Colonic mucosa (tissue), 4 donors: ENCODE measurements around the gene LRCH3. TPM values are rescaled to one million over a fixed set of nuclear protein-coding genes. Genes with fewer than 3 reads are reported as not detected.
"Not testable (repeated sequence)": the region's sequence is repeated elsewhere in the genome, so short reads cannot be mapped to it uniquely, and the experiment has no call there.

Experiments
- DNase-seq: peaks from one replicate; pipeline ENCODE4 v3.0.0-alpha.2; 2020
- H3K27ac ChIP-seq: fragments of 200-600 bp; one replicate; pipeline ENCODE4 v1.8.0; 2021
- H3K27me3 ChIP-seq: fragments of 200-600 bp; one replicate; pipeline ENCODE4 v1.8.0; 2021
- H3K36me3 ChIP-seq: fragments of 200-600 bp; one replicate; pipeline ENCODE4 v1.8.0; 2021
- H3K4me1 ChIP-seq: fragments of 200-600 bp; one replicate; pipeline ENCODE4 v1.8.0; 2021; ENCODE audit warnings: mild to moderate bottlenecking
- H3K4me3 ChIP-seq: fragments of 200-600 bp; one replicate; pipeline ENCODE4 v1.8.0; 2021
- H3K9ac ChIP-seq, 2 donors: one replicate each; pipeline ENCODE4 v1.7.0; 2013; ENCODE audit warnings: control low read depth in 2 of 2, low read depth in 2 of 2, low read length in 2 of 2
- H3K9me3 ChIP-seq: fragments of 200-600 bp; one replicate; pipeline ENCODE4 v1.8.0; 2021
- CTCF ChIP-seq: fragments of 200-600 bp; IDR thresholded peaks from one replicate; pipeline ENCODE4 v1.8.0; 2022; ENCODE audit warnings: antibody characterized with exemption, mild to moderate bottlenecking
- intact Hi-C: fragments of 100-400 bp; cut with DNase I; formaldehyde crosslinking; loops from one replicate; pipeline ENCODE4 v1.14.1; 2022
- total RNA-seq, 2 donors: library from RNA; stranded (reverse); fragmentation: NEBNext Ultra II Directional in 1 of 2; extraction: Animal tissue kit (Norgen Biotek cat#: 25700) in 1 of 2; gene quantifications; one replicate each; pipeline ENCODE4 v1.2.1, GENCODE V29; 2021
- donor health status: healthy.
- donor health status: DM: no; HTN: no; CAD: no.
- donor health status: DM: no; HTN: no; CAD: no.

Gene LRCH3
- total RNA-seq, 2 donors from 2014 or later = 33.5 to 34.9 TPM

GRCh38 chr3:197899833-197900478 lies 108.9 kb downstream of the LRCH3 start:
- no peak overlapping the region for H3K27ac ChIP-seq
- no peak overlapping the region for H3K4me3 ChIP-seq
- TF ChIP-seq CTCF = no peak
- intact Hi-C loops = no loop called here
- no peaks in the 10 kb centered on the region for H3K36me3 ChIP-seq
- no peaks in the 10 kb centered on the region for H3K4me1 ChIP-seq
- no peak for DNase-seq
- no peaks in the 10 kb centered on the region for H3K27me3 ChIP-seq
- no peak overlapping the region for H3K9ac ChIP-seq
- H3K9me3 ChIP-seq = no peaks in the 10 kb centered on the region

- no peak for TF ChIP-seq CTCF
- no peak overlapping the region for H3K9ac ChIP-seq
- H3K36me3 ChIP-seq = no peaks in the 10 kb centered on the region
- no peak overlapping the region for H3K4me3 ChIP-seq
- no peak for DNase-seq
- H3K27ac ChIP-seq = no peak overlapping the region
- intact Hi-C loops = no loop called here
- H3K27me3 ChIP-seq = no peaks in the 10 kb centered on the region
- no peaks in the 10 kb centered on the region for H3K9me3 ChIP-seq
- peaks cover 6% of the 10 kb centered on the region for H3K4me1 ChIP-seq
Observed at GRCh38 chr3:197901626-197902025, 110.6 kb downstream of the LRCH3 start.

GRCh38 chr3:197906023-197906849 lies 115.2 kb downstream of the LRCH3 start:
- TF ChIP-seq CTCF = peak; percentile 77
- Histone ChIP-seq H3K4me1 (peaks cover 6% of the 10 kb centered on the region), H3K27me3 (no peaks in the 10 kb centered on the region), H3K4me3 (no peak overlapping the region), H3K9me3 (no peaks in the 10 kb centered on the region), H3K36me3 (no peaks in the 10 kb centered on the region), H3K9ac (no peak overlapping the region), H3K27ac (no peak overlapping the region)
- intact Hi-C loops = loop anchor here (2.0 kb wide), 1 partner anchor 37 kb away; no protein-coding TSS in a partner anchor
- peak; percentile 80 for DNase-seq

- no peak for TF ChIP-seq CTCF
- Histone ChIP-seq H3K9ac (no peak overlapping the region), H3K27me3 (no peaks in the 10 kb centered on the region), H3K27ac (no peak overlapping the region), H3K9me3 (no peaks in the 10 kb centered on the region), H3K4me1 (peaks cover 6% of the 10 kb centered on the region), H3K36me3 (no peaks in the 10 kb centered on the region), H3K4me3 (no peak overlapping the region)
- intact Hi-C loops = loop anchor here (2.0 kb wide), 1 partner anchor 36 kb away; no protein-coding TSS in a partner anchor
- no peak for DNase-seq
Observed at GRCh38 chr3:197906850-197907187, 115.8 kb downstream of the LRCH3 start.

- H3K4me3 ChIP-seq = no peak overlapping the region
Observed at GRCh38 chr3:197907196-197907595, 116.1 kb downstream of the LRCH3 start.

GRCh38 chr3:197908550-197908949 lies 117.5 kb downstream of the LRCH3 start:
- DNase-seq, H3K9ac ChIP-seq, H3K27me3 ChIP-seq, H3K4me1 ChIP-seq, H3K9me3 ChIP-seq, H3K4me3 ChIP-seq, H3K27ac ChIP-seq, H3K36me3 ChIP-seq, intact Hi-C loops: not testable (repeated sequence)

More at GRCh38 chr3:197907196-197907595, 116.1 kb downstream of the LRCH3 start:
- Histone ChIP-seq H3K4me1 (peaks cover 6% of the 10 kb centered on the region), H3K9ac (no peak overlapping the region), H3K27me3 (no peaks in the 10 kb centered on the region), H3K27ac (no peak overlapping the region), H3K9me3 (no peaks in the 10 kb centered on the region), H3K36me3 (no peaks in the 10 kb centered on the region)
- no peak for DNase-seq
- TF ChIP-seq CTCF = no peak
- intact Hi-C loops = loop anchor here (2.0 kb wide), 1 partner anchor 36 kb away; no protein-coding TSS in a partner anchor
